HG03354 (cell line): ENCODE data around the gene EMILIN2.

Experiments used
- ATAC-seq: cut with Tn5 transposase; IDR thresholded peaks from one replicate; pipeline ENCODE4 v1.9.1; 2021; ENCODE audit warnings: mild to moderate bottlenecking; ENCODE audit not compliant: unreplicated experiment, poor library complexity, severe bottlenecking

Gene EMILIN2

DNA sequence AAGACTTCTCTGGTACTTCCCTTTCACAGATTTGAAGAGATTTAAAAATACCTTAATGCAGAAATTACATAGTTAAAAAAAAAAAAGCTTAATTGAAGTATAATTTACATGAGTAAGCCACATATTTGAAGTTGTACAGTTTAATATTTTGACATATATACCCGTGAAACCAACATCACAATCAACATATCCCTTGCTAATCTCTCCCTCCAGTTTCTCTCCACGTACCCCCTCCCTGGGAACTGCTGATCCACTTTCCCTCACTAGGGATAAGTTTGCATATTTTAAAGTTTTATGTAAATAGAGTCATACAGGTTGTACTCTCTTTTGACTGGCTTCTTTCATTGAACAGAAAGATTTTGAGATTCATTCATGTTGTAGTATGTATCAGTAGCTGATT, 22.4 kb downstream of the EMILIN2 start:
- no peak for ATAC-seq

DNA sequence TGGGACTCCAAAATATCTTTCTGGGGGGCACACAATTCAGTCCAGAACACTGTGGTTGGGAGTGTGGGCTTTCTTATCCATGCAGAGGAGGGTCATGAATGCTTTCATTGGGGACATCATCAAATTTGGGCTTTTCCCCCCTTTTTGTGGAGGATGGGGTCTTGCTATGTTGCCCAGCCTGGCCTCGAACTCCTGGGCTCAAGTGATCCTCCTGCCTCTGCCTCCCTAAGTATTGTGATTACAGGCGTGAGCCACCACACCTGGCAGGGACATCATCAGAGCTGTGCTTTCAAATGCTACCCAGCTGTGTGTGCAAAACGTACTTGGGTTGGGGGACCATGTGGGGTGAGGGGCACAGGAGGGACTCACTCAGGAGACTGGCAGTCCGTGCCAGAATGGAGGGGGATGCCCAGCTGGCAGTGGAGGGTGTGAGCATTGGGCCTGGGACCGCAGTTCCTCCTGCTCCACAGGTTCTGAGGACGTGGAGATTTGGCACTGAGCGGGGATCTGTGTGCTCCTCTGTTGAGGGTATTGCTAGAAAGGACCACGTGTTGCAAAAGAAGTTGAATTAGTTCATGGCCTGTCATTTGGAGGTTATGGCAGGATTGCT, 24.4 kb downstream of the EMILIN2 start:
- no peak for ATAC-seq

DNA sequence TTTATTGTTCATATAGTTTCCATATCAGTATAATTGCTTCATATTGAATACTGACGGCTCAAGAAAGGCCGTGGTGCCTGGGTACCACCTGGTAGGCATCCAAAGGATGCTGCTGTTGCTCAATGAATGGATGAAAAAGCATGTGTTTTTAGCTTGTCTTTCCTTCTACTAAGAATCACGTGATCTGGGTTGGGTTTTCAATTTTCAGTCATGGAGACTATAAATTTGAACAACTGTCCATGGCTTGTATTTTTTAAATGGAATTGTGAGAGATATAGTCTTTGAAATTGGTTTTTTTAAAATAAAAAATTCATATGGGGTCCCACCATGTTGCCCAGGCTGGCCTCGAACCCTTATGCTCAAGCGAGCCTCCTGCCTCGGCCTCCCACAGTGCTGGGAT, 25.3 kb downstream of the EMILIN2 start:
- no peak for ATAC-seq

DNA sequence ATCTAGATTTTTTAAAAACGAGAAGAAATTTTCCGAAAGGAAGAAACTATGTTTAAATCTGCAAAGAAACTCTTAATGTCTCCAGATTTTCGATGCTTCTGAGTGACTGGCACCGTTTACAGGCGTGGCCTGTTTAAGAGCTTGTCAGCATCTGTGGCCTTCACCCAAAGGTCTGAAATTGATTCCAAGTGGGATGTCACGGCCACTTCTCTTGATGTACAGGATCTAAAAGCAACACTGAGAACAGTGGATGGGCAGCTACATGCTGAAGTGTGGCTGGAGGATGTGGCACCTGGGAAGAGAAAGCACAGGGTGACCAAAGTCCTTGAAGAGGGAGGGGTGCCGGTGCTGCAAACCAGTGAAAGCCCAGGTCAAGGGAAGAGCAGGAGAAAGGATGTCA, 28.0 kb downstream of the EMILIN2 start:
- ATAC-seq = no peak

DNA sequence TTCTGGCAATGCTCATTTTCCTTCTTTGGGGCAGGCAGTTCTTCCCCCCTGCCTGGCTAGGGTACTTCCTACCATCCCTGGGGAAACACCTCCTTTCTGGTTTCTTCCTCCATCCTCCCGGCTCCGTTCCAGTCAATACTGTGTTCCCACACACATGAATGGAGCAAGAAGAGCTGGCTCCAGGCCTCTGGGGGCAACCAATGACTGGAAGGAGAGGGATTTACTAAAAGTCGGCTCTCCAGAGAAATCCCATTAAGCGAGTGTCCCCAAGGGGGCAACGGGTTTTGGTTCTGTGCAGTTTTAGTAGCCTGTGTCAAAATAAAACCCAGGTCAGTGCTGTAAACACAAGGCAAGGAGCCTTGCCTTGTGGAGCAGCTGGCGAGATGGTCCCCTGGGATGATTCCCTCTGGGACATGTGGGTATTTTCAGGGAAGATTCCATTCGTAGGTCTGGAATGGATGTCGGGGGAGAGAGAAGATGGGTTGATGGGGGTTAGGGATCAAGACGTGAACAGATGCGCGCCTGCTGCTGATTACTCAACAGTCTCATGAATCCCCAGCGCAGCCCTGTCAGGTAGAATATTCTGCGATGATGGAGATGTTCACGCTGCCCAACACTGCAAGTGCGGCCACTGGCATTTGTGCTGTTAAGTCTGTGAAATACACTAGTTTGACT, 32.0 kb downstream of the EMILIN2 start:
- no peak for ATAC-seq

DNA sequence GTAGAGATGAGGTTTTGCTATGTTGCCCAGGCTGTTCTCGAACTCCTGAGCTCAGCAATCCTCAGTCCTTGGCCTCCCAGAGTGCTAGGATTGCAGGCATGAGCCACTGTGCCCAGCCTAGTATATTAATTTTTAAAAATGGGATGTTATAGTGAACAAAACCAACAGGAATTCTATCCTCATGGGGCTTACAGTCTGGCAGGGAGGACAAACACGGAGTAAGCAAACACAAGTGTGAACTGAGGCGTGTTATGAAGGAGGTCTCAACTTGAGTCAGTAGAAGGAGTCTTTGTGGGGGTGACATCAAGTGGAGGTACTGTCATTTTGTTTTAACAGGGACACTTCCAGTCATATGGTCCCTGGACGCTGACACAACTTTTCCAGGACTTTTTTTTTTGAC, 33.1 kb downstream of the EMILIN2 start:
- ATAC-seq = no peak

DNA sequence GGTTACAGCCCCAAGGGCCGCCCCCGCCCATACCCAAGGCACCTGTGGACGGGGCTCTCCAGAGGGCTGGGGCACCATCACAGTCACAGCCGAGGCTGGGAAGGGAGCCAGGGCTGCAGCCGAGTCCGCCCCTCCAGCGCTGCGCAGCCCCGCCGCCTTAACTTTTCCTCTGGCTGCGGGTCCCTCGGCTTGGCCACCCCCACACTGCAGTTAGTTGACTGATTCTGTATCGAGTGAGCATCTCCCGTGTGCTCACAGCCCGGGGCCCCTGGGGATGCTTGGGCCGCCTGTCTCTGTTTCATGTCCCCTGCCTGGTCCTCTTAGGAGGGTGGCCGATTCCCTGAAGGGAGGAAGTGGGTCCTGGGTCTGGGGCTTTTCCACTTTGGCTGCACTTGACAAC, 33.7 kb downstream of the EMILIN2 start:
- no peak for ATAC-seq

DNA sequence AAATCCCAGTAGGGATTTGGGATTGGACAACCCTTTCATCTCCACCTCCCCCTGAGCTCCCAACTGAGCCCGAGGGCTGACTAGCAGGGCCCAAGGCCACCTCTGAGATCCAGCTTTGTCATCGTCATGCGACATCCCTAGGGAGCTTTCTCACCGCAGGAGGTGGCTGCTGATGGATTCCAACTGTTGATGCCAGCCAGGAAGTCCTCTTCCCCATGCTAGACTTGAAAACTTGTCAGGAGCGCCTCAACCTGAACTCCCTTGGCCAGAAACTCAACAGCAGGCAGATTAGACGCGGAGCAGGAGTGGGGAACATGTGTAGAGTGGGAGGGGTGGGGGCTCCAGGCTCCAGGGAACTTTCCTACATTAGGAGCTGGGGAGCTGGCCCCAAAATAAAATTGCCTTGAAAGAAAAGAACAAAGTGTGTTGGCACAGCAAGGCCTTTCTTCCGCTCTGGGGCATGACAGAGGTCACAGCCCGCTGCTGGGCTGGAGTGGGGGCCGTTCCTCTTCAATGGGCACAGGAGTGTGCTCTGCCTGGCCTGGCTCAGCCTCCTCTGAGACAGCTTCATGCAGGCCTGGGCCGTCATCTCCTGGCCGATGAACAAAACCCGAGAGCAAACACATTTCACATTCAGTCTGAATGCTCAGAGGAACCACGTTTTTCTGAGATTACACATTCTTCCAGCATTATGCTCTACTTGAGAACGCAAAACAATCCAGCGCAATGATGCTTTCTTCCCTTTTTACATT, 34.5 kb downstream of the EMILIN2 start:
- no peak for ATAC-seq

DNA sequence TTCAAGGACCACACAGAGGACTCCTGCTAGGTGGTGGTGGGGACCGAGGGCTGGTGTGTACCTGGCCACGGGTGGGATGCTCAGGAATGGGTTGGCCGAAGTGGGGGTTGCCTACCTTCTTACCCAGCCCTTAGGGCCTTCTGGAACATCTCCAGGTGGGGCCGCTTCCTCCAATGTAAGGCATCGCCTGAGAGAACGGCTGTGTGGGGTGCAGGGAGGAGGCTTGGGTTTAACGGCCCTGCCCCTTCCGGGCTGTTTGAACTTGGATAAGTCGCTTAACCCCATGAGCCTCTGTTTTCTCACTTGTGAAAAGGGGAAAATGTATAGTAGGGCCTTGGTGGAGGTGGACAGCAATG, 35.0 kb downstream of the EMILIN2 start:
- ATAC-seq = no peak

DNA sequence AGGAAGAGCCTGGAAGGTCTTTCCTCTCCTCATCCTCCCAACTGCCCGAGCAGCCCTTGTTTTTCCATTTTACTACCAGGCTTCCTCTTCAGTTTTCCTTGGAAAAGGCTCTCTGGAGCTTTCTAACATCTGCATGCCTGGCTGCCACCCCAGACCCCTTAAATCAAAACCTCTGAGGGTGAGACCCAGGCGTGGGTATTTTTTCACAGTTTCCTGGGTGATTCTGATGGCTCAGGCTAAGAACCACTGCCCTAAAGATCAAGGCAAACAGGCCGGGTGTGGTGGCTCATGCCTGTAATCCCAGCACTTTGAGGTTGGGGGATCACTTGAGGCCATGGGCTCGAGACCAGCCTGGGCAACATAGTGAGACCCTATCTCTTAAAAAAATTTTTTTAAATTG, 35.4 kb downstream of the EMILIN2 start:
- no peak for ATAC-seq

DNA sequence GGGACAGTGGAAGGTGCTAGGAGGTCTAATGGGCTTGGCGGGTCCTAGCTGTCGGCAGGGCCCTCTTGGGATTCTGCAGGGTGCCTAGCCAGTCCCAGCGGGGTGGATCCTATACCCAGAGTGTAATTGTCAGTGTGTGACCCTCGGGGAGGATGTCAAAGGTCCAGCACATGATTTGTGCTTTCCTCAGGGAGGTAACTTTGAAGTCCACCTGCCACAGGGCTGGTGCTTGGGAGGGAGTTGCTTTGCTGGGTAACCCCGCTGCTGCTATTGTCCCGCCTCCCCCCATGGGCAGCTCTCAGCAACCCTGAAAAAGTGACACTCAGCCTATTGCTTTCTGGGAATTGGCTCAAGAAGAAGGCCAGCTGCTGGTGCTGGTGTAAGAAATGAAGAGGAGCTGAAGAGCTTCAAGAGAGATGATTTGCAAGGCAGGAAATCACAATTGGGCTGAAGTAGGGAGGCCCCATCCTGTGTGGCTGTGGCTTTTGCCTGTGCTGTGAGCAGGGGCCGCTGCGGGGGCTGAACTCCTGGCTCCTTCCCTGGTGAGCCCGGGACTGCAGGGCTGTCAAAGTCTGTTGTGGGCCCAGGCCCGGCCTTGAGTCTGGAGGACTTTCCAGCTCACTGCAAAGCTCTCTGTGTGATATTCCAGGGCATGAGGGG, 36.4 kb downstream of the EMILIN2 start:
- peak; percentile 78 for ATAC-seq

DNA sequence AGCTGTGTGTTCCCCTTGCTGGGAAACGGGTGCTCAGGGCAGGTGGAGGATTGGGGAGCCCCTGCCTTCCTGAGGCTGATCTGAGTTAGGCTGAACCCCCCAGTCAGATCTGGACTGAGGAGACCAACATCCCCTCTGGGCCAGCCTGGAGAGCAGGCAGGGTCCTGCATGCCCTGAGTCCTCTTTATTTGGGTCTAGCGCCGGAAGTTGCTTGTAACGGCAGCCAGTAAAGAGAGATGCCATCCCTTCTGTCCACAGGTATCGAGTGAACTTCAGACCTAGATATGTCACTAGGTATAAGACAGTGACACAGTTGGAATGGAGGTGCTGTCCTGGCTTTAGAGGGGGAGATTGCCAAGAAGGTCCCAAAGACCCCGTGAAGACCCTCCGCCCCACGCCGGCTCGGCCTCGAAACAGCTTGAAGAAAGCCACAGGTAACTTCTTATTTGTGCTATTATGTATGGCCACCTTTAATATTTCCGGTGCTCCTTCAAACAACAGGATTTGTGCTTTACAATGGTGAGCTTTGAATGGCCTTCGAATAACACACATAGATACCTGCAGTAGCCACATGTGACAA, 38.0 kb downstream of the EMILIN2 start:
- ATAC-seq = no peak

DNA sequence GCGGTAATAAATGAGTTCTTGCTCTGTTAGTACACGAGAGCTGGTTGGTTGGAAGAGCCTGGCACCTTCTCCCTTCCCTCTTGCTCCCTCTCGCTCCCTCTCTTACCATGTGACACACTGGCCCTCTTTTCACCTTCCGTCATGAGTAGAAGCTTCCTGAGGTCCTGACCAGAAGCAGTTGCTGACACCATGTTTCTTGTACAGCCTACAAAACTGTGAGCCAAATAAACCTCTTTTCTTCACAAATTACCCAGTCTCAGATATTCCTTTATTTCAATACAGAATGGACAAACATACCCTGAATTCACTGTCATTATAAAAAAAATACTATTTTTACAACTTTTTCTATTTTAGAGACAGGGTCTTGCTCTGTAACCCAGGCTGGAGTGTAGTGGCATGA, 40.7 kb downstream of the EMILIN2 start:
- ATAC-seq = no peak

DNA sequence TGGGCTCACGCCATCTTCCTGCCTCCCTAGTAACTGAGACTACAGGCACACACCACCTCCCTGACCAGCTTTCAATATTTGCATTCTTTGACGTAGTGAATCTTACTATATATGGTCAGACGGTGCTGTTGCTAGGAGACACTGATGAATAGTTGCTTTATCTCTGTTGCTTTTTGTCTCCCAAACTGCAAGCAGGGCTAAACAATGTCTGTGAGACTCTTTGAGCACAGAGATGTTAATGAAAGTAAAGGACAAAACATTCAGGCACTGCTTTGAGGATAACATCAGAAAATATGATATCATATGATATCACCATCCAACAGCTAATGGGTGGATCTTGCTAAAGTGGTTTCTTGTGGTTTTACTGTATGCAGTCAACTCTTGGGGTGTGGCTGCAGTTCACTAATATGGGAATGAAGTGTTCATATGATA, 43.0 kb downstream of the EMILIN2 start:
- no peak for ATAC-seq

DNA sequence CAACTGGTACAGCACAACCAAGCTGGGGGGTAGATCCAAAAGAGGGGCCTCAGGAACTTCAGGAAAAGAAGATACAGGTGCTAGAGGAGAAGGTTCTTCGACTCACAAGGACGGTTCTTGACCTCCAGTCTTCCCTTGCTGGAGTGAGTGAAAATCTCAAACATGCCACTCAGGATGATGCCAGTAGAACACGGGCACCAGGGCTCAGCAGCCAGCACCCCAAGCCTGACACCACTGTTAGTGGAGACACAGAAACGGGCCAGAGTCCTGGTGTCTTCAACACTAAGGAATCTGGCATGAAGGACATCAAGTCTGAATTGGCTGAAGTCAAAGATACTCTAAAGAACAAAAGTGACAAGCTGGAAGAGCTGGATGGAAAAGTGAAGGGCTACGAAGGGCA, 43.8 kb downstream of the EMILIN2 start:
- ATAC-seq = no peak

DNA sequence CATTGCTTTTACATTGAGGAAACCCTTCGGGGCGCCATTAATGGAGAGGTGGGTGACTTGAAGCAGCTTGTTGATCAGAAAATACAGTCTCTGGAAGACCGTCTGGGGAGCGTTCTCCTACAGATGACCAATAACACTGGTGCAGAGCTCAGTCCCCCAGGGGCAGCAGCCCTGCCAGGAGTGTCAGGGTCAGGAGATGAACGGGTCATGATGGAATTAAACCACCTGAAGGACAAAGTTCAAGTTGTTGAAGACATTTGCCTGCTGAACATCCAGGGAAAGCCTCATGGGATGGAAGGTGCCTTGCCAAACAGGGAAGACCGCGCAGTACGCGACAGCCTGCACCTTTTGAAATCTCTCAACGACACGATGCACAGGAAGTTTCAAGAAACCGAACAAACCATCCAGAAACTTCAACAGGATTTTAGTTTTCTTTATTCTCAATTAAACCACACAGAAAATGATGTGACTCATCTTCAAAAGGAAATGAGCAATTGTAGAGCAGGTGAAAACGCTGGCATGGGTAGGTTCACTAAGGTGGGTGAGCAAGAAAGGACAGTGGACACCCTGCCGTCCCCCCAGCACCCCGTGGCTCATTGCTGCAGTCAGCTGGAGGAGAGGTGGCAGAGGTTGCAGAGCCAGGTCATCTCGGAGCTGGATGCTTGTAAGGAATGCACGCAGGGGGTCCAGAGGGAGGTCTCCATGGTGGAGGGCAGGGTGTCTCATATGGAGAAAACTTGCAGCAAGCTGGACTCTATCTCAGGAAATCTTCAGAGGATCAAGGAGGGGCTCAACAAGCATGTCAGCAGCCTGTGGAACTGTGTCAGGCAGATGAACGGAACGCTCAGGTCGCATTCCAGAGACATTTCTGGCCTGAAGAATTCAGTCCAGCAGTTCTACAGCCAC, 45.0 kb downstream of the EMILIN2 start:
- no peak for ATAC-seq

DNA sequence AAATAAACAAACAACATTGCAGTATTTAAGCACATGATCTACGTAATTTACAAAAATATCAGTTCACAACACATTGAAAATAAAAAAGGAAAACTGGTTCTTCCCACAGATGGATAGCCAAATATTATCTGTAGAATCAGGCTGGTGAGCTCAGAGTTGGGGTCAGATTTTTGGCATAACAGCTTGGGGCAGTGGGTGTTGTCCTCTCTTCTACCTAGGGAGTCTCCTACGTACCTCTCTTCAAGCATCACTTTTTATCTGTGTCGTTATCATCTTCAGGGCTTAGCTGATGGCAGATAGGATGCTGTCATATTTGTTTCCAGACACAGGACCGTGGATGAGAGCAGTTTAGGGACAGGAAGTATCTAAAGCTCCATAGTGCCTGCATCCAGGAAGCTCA, 46.2 kb downstream of the EMILIN2 start:
- ATAC-seq = no peak

DNA sequence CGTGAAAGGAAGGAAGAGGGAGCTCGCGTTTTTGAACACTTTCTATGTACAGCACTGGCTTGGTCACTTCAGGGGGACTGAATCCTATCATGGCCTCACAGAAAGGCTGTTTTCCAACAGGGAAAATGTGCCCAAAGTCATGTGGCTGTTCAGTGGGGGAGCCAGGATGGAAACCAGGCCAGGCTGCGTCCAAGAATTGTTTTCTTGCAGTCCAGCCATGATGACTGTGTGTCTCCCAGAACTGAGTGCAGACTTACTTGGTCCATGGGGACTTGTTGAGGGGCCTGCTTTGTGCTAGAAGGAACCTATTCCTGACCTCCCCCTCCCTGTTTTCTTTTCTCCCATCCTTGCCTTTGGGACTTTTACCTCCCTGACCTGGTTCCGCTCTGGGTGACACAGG, 46.9 kb downstream of the EMILIN2 start:
- ATAC-seq = no peak

DNA sequence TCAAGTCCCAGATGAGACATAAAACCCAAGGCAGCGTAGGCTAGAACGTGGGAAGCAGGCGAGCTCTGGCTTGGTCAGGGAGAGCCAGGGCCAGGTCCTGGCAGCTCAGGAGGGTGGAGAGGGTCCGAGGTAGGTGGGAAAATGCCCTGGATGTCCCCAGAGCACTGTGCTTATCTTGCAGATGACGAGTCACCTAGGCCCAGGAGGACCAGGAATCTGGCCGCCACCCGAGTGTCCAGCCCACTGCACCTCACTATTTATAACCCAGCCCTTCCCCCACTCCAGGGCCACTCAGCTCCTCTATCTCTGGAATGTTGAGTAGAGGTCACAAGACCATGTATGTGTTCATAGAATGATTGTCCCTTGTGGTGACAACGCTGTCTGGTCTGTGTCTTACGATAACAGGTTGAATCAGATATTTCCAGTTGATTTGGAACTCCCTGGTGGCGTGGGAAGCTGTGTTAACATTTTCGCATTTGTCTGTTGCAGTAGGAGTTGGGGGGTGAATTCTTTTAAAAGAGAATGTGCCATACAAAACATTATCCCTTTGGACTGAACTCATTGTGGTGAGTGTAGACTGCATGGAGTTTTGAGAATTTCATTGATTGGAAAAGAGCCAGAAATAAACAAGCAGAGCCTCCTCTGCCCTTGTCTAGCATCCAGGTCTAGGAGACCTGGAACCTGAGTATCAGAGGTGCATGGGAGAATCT, 47.5 kb downstream of the EMILIN2 start:
- ATAC-seq = no peak
